ENCODE data around the gene OSBPL10. TPM values are rescaled to one million over a fixed set of nuclear protein-coding genes. Genes with fewer than 3 reads are reported as not detected.

The OSBPL10 gene
- polyA plus RNA-seq, 1 experiment = 11.2 TPM

DNA sequence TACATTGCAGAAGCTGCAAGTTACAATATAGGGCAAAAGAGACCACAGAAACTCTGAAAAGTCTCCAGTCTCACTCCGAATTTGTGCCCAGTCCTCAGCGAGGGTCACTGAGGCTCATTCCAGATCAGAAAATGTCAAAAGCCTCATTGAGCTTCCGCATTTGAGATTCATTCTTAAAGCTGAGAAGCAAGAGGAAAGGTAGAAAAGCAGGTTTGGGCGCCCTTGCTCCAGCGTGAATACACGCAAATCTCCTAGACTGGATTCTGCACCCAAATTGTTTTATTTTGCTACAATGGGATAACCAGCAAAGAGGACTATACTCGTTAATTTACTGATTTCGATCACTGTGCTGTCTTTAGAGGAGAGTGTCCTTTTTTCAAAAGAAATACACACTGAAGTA lies 236.1 kb downstream of the OSBPL10 start:
- CTCF ChIA-PET = no interaction called here
- TF ChIP-seq, protein P1, sequence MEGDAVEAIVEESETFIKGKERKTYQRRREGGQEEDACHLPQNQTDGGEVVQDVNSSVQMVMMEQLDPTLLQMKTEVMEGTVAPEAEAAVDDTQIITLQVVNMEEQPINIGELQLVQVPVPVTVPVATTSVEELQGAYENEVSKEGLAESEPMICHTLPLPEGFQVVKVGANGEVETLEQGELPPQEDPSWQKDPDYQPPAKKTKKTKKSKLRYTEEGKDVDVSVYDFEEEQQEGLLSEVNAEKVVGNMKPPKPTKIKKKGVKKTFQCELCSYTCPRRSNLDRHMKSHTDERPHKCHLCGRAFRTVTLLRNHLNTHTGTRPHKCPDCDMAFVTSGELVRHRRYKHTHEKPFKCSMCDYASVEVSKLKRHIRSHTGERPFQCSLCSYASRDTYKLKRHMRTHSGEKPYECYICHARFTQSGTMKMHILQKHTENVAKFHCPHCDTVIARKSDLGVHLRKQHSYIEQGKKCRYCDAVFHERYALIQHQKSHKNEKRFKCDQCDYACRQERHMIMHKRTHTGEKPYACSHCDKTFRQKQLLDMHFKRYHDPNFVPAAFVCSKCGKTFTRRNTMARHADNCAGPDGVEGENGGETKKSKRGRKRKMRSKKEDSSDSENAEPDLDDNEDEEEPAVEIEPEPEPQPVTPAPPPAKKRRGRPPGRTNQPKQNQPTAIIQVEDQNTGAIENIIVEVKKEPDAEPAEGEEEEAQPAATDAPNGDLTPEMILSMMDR (IDR thresholded peaks at IDR 0.05; ENCODE audit: insufficient read depth, low read depth, low read length) = no peak
- H3K27me3 ChIP-seq (ENCODE audit: control insufficient read depth, insufficient read depth, low read length) = no peaks in the 10 kb centered on the region
- POLR2A ChIA-PET = no interaction called here
- no peak overlapping the region for H3K4me3 ChIP-seq (ENCODE audit: low read depth, low read length)
- DNase-seq (ENCODE audit: low read depth) = no peak
- no peaks in the 10 kb centered on the region for H3K36me3 ChIP-seq (ENCODE audit: control insufficient read depth, insufficient read depth, low read length)

DNA sequence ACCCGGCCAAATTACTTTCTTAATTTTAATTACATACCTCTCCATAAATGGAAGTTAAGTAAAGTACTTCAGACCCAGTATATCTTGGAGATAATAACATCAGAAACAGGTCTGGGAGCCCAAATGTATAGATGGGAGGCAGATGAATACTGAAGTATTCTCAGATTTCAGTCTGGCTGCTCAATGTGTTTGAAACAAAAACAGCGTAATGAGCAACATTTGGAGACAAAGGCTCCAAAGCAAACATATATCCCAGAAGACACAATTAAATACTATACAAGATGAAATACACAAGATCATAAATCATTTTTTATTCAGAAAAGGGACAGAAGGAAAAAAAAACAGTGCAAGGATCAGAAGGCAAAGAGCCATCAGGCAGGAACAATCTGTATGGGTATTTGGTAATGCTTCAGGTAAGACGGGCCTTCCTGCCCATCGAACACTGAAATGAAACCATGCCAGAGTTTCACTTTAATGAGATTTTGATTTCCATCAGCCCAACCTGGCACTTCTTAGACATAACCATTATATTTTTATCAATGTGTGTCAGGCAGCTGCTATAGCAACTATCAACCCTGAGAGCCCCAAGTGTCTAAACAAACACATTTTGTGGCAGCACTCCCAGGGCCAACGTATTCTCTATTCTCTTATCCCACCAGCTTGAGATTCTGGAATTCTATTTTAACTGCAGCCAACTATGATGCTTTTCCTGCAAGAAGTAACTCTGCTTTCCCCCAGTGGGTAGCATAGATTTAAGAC lies 237.6 kb downstream of the OSBPL10 start:
- H3K27me3 ChIP-seq (ENCODE audit: control insufficient read depth, insufficient read depth, low read length) = no peaks in the 10 kb centered on the region
- H3K36me3 ChIP-seq (ENCODE audit: control insufficient read depth, insufficient read depth, low read length) = no peaks in the 10 kb centered on the region
- no peak overlapping the region for H3K4me3 ChIP-seq (ENCODE audit: low read depth, low read length)
- ChIA-PET POLR2A (no interaction called here), CTCF (no interaction called here)
- TF ChIP-seq, protein P1 (IDR thresholded peaks at IDR 0.05; ENCODE audit: insufficient read depth, low read depth, low read length) = no peak
- DNase-seq (ENCODE audit: low read depth) = no peak

DNA sequence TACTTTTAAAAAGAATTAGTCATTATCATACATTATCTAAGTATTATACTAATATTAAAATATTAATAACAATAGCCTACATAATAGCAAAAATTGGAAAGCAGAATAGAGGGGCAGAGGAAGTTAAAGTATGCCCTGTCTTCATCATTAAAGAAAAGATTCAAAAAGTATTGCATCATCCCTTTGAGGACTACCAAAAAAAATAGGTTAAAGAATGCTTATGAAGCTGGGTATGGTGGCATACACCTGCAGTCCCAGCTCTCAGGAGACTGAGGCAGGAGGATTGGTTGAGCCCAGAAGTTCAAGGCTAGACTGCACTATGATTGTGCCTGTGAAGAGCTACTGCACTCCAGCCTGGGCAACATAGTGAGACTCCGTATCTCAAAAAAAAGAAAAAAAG lies 240.7 kb downstream of the OSBPL10 start:
- DNase-seq (ENCODE audit: low read depth) = no peak
- POLR2A ChIA-PET = no interaction called here
- Histone ChIP-seq H3K4me3 (ENCODE audit: low read depth, low read length) (no peak overlapping the region), H3K36me3 (ENCODE audit: control insufficient read depth, insufficient read depth, low read length) (no peaks in the 10 kb centered on the region), H3K27me3 (ENCODE audit: control insufficient read depth, insufficient read depth, low read length) (no peaks in the 10 kb centered on the region)
- CTCF ChIA-PET = no interaction called here
- TF ChIP-seq, protein P1 (IDR thresholded peaks at IDR 0.05; ENCODE audit: insufficient read depth, low read depth, low read length) = no peak

DNA sequence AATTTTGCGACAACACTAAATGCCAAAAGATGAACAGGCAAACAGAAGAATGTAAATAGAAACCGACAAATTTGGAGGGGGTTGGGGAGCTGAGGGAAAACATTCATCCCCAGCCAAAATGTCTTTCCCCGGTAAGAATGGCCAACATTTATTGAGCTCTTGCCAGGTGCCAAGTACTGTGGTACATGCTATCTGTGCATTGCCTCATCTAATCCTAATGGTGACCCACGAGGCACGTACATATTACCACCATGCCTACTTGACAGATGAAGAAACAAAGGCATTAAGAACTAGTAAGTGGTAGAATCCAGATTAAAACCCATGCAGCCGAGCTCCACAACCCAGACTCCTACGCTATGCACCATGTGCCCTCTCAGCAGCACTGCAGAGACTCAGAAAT lies 242.7 kb downstream of the OSBPL10 start:
- no peak overlapping the region for H3K4me3 ChIP-seq (ENCODE audit: low read depth, low read length)
- CTCF ChIA-PET = interaction anchor here (0.6 to 1.6 kb wide), 3 partner anchors 19 to 807 kb away, joined by 3 to 4 read pairs (median 3); no protein-coding TSS in a partner anchor

DNA sequence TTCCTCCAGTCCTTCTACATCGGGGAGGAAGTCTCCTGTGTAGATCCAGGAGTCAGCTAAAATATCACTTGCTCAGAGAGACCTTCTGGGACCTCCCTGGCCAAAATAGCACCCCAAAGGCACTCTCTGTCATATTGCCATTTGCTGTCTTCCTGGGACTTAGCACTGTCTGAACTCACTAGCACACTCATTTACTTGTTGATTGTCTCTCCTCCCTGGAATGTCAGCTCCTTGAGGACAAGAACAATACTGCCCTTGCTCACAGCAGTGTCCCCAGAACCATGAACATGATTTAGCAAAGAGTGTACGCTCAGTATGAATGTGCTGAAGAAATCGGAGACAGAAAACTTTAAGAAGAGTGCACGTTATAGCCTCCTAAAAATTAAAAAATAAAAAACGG lies 245.4 kb downstream of the OSBPL10 start:
- H3K4me3 ChIP-seq (ENCODE audit: low read depth, low read length) = no peak overlapping the region
- TF ChIP-seq, protein P1 (IDR thresholded peaks at IDR 0.05; ENCODE audit: insufficient read depth, low read depth, low read length) = no peak
- DNase-seq (ENCODE audit: low read depth) = no peak
- POLR2A ChIA-PET = no interaction called here
- 0 out of 2 replicates have a peak, but pooled peaks cover 1% of the 10 kb centered on the region for H3K36me3 ChIP-seq (ENCODE audit: control insufficient read depth, insufficient read depth, low read length)
- no peaks in the 10 kb centered on the region for H3K27me3 ChIP-seq (ENCODE audit: control insufficient read depth, insufficient read depth, low read length)
- CTCF ChIA-PET = no interaction called here

More for the DNA sequence above, 242.7 kb downstream of the OSBPL10 start:
- H3K36me3 ChIP-seq (ENCODE audit: control insufficient read depth, insufficient read depth, low read length) = no peaks in the 10 kb centered on the region
- no peaks in the 10 kb centered on the region for H3K27me3 ChIP-seq (ENCODE audit: control insufficient read depth, insufficient read depth, low read length)
- POLR2A ChIA-PET = no interaction called here
- TF ChIP-seq, protein P1 (IDR thresholded peaks at IDR 0.05; ENCODE audit: insufficient read depth, low read depth, low read length) = no peak
- no peak for DNase-seq (ENCODE audit: low read depth)
